HG03342 (cell line): ENCODE measurements around the gene CMTM7.
A peak's percentile ranks its signal among the peaks of the same experiment; 100 is the strongest.

ENCODE experiments used
- ATAC-seq: cut with Tn5 transposase; IDR thresholded peaks from one replicate; pipeline ENCODE4 v1.9.1; 2021; ENCODE audit warnings: mild to moderate bottlenecking, moderate library complexity; ENCODE audit not compliant: unreplicated experiment

CMTM7 gene

GRCh38 chr3:32482693-32483092 is 91.0 kb downstream of the CMTM7 start:
- no peak for ATAC-seq

GRCh38 chr3:32483772-32484171 is 92.1 kb downstream of the CMTM7 start:
- no peak for ATAC-seq

- ATAC-seq: peak; percentile 70
These were observed 92.8 kb downstream of the CMTM7 start for GRCh38 chr3:32484436-32484835.

GRCh38 chr3:32487781-32488473 is 96.3 kb downstream of the CMTM7 start:
- no peak for ATAC-seq

GRCh38 chr3:32488474-32489008 is 96.9 kb downstream of the CMTM7 start:
- no peak for ATAC-seq

- ATAC-seq: no peak
These were observed 101.2 kb downstream of the CMTM7 start for GRCh38 chr3:32492684-32493436.

- ATAC-seq: peak; percentile 72
These were observed 102.1 kb downstream of the CMTM7 start for GRCh38 chr3:32493437-32494414.

- no peak for ATAC-seq
These were observed 103.4 kb downstream of the CMTM7 start for GRCh38 chr3:32495085-32495484.

GRCh38 chr3:32495609-32496008 is 104.0 kb downstream of the CMTM7 start:
- ATAC-seq: no peak

- no peak for ATAC-seq
These were observed 106.6 kb downstream of the CMTM7 start for GRCh38 chr3:32498252-32498651.

- no peak for ATAC-seq
These were observed 107.3 kb downstream of the CMTM7 start for GRCh38 chr3:32498992-32499391.

- no peak for ATAC-seq
These were observed 107.9 kb downstream of the CMTM7 start for GRCh38 chr3:32499585-32499984.

GRCh38 chr3:32500231-32500630 is 108.6 kb downstream of the CMTM7 start:
- ATAC-seq: no peak

GRCh38 chr3:32500880-32501782 is 109.5 kb downstream of the CMTM7 start:
- no peak for ATAC-seq

GRCh38 chr3:32501783-32502117 is 110.1 kb downstream of the CMTM7 start:
- no peak for ATAC-seq

GRCh38 chr3:32502118-32502945 is 110.7 kb downstream of the CMTM7 start, which contains the start of gene CMTM6:
TSS of gene CMTM6 (minus strand) at chr3:32502852. CDS start at chr3:32502745, 107 bp downstream.
- peak; percentile 73 for ATAC-seq

GRCh38 chr3:32502946-32503286 is 111.3 kb downstream of the CMTM7 start:
- ATAC-seq: no peak
